Endodermal cell (in vitro differentiated cells): ENCODE measurements around the gene INO80B. TPM values are rescaled to one million over a fixed set of nuclear protein-coding genes. Genes with fewer than 3 reads are reported as not detected.

Experiments
- DNase-seq: peaks from one replicate; pipeline ENCODE4 v3.0.0-alpha.2; 2017
- H3K27ac ChIP-seq: 2 replicates; pipeline ENCODE4 v1.5.1; 2013; ENCODE audit warnings: mild to moderate bottlenecking, low read depth, low read length, moderate library complexity
- H3K27me3 ChIP-seq: 2 replicates; pipeline ENCODE4 v1.6.1; 2013; ENCODE audit warnings: mild to moderate bottlenecking, low read length, moderate library complexity; ENCODE audit not compliant: insufficient read depth, control insufficient read depth, poor library complexity, severe bottlenecking
- H3K36me3 ChIP-seq: 2 replicates; pipeline ENCODE4 v1.7.0; 2013; ENCODE audit warnings: mild to moderate bottlenecking, low read length, moderate library complexity; ENCODE audit not compliant: control insufficient read depth, insufficient read depth
- H3K4me1 ChIP-seq: one replicate; pipeline ENCODE4 v1.7.0; 2013; ENCODE audit warnings: low read length; ENCODE audit not compliant: control insufficient read depth, insufficient read depth
- H3K4me3 ChIP-seq: 2 replicates; pipeline ENCODE4 v1.5.1; 2013; ENCODE audit warnings: mild to moderate bottlenecking, low read length, moderate library complexity
- H3K9ac ChIP-seq: 2 replicates; pipeline ENCODE4 v1.6.1; 2013; ENCODE audit warnings: mild to moderate bottlenecking, low read length, moderate library complexity; ENCODE audit not compliant: poor library complexity, severe bottlenecking; ENCODE audit errors: extremely low read depth
- H3K9me3 ChIP-seq: 2 replicates; pipeline ENCODE4 v1.6.1; 2013; ENCODE audit warnings: mild to moderate bottlenecking, low read length, moderate library complexity; ENCODE audit not compliant: control insufficient read depth
- H3K27ac Mint-ChIP-seq: 2 replicates; pipeline ENCODE4 v1.8.0; 2020; ENCODE audit warnings: mixed read lengths
- H3K27me3 Mint-ChIP-seq: 2 replicates; pipeline ENCODE4 v1.8.0; 2021; ENCODE audit warnings: mild to moderate bottlenecking, mixed read lengths; ENCODE audit not compliant: insufficient read depth
- H3K36me3 Mint-ChIP-seq: 2 replicates; pipeline ENCODE4 v1.8.0; 2020; ENCODE audit warnings: low read depth, mixed read lengths
- H3K4me1 Mint-ChIP-seq: 2 replicates; pipeline ENCODE4 v1.8.0; 2020; ENCODE audit warnings: mixed read lengths
- H3K4me3 Mint-ChIP-seq: 2 replicates; pipeline ENCODE4 v1.8.0; 2020; ENCODE audit warnings: mild to moderate bottlenecking, moderate library complexity, mixed read lengths
- H3K9me3 Mint-ChIP-seq: 2 replicates; pipeline ENCODE4 v1.8.0; 2020; ENCODE audit warnings: mild to moderate bottlenecking, mixed read lengths
- CTCF ChIP-seq: fragments of 200-600 bp; sonication (generic); conservative IDR thresholded peaks from 2 replicates; pipeline ENCODE4 v1.5.0; 2021; ENCODE audit warnings: antibody characterized with exemption, mild to moderate bottlenecking
- WGBS, 2 experiments: methylation state at CpG; one replicate each; pipeline versions ENCODE4 v1.1.5 to v1.1.7; 2013; ENCODE audit warnings: missing lambda C conversion rate in 2 of 2, mixed read lengths in 1 of 2; ENCODE audit not compliant: insufficient coverage in 1 of 2, insufficient read length in 1 of 2; 5-methylcytosine and 5-hydroxymethylcytosine counted together
- total RNA-seq, 2 donors: library from RNA; stranded (reverse); fragmentation: NEBNext Ultra II Directional in 1 of 2; extraction: Animal tissue kit (Norgen Biotek cat#: 25700) in 1 of 2; gene quantifications; 2 replicates in 1 of 2; 3 replicates in 1 of 2; pipeline ENCODE4 v1.2.1, GENCODE V29; 2021

The INO80B gene
- total RNA-seq, 2 donors from 2014 or later: 23.9 to 38.8 TPM

GRCh38 chr2:74499940-74500577 lies 45.2 kb downstream of the INO80B start:
- Histone ChIP-seq H3K4me1 (no peaks in the 10 kb centered on the region), H3K9me3 (no peaks in the 10 kb centered on the region), H3K36me3 (peaks cover under 1% of the 10 kb centered on the region), H3K4me3 (peak overlapping the region; percentile 75), H3K9ac (no peak overlapping the region), H3K27ac (no peak overlapping the region), H3K27me3 (peaks cover 96% of the 10 kb centered on the region)
- whole genome bisulfite sequencing, 2 experiments: 37 to 43% methylated on average over 12 to 15 of the region's 15 CpGs
- Mint-ChIP-seq H3K27ac (no peak overlapping the region), H3K27me3 (peaks cover 100% of the 10 kb centered on the region), H3K36me3 (peaks cover 9% of the 10 kb centered on the region), H3K4me3 (peak overlapping the region; percentile 51), H3K4me1 (peaks cover 32% of the 10 kb centered on the region), H3K9me3 (no peaks in the 10 kb centered on the region)
- peak; percentile 50 for DNase-seq
- no peak for TF ChIP-seq CTCF

GRCh38 chr2:74500578-74500946 lies 45.7 kb downstream of the INO80B start:
- peak; percentile 69 for DNase-seq
- Histone ChIP-seq H3K9ac (no peak overlapping the region), H3K27me3 (peaks cover 100% of the 10 kb centered on the region), H3K27ac (no peak overlapping the region), H3K36me3 (peaks cover 5% of the 10 kb centered on the region), H3K4me1 (no peaks in the 10 kb centered on the region), H3K9me3 (no peaks in the 10 kb centered on the region), H3K4me3 (no peak overlapping the region)
- H3K9me3 Mint-ChIP-seq: no peaks in the 10 kb centered on the region
- peaks cover 14% of the 10 kb centered on the region for H3K36me3 Mint-ChIP-seq
- H3K4me3 Mint-ChIP-seq: peak overlapping the region; percentile 51
- H3K27me3 Mint-ChIP-seq: peaks cover 96% of the 10 kb centered on the region
- no peak overlapping the region for H3K27ac Mint-ChIP-seq
- H3K4me1 Mint-ChIP-seq: peaks cover 32% of the 10 kb centered on the region
- TF ChIP-seq CTCF: no peak

GRCh38 chr2:74501335-74502071 lies 46.6 kb downstream of the INO80B start:
- WGBS, 2 experiments: 45 to 59% methylated on average over 10 to 18 of the region's 18 CpGs
- Histone ChIP-seq H3K36me3 (peaks cover 11% of the 10 kb centered on the region), H3K4me3 (no peak overlapping the region), H3K27ac (no peak overlapping the region), H3K9me3 (no peaks in the 10 kb centered on the region), H3K9ac (no peak overlapping the region), H3K27me3 (peaks cover 94% of the 10 kb centered on the region), H3K4me1 (peaks cover under 1% of the 10 kb centered on the region)
- Mint-ChIP-seq H3K9me3 (no peaks in the 10 kb centered on the region), H3K36me3 (peaks cover 19% of the 10 kb centered on the region), H3K27ac (no peak overlapping the region), H3K4me3 (peak overlapping the region; percentile 68), H3K4me1 (peaks cover 33% of the 10 kb centered on the region), H3K27me3 (peaks cover 88% of the 10 kb centered on the region)
- DNase-seq: peak; percentile 60
- no peak for TF ChIP-seq CTCF
